Measurements from ENCODE around the gene BTRC.

The BTRC gene

DNA sequence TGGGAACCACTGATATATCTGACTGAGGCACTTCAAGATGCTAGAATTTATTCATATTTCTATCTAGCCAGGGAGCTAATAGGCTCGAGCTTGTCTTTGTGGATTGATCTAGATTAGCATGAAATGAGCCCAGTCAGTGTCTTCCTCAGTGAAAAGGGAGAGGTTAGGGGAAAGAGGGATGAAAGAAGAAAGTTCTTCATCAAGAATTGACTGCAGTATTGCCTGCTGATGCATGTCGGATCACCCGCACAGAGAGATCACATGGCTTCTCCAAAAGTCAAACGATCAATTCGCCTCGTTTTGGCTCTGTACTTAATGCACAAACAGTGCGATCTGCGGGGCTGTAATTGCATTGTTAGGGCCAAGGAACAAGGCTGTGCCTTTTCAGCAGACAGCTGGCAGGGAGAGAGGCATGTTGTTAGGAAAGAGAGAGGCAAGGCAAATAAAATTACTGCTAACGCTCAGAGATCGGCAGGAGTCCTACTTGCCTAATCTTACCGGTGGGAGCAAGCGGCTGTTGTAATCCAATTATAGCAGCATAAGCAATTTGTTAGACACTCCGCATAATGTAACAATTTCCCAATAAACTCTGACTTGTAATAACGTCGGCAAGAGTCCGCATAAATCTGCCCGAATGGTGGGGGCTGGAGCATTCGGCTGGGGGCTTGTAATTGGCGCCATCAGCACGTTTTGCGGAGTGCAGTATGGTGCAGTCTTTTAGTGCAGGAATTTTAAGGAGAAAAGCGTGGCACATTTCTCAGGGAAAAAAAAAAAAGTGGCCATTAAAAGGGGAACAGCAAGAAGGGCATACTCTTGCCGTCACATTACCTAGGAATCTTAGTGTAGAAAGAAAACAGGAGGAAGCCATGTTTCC, 132.0 kb downstream of the BTRC start:
- DNase-seq, result no peak

DNA sequence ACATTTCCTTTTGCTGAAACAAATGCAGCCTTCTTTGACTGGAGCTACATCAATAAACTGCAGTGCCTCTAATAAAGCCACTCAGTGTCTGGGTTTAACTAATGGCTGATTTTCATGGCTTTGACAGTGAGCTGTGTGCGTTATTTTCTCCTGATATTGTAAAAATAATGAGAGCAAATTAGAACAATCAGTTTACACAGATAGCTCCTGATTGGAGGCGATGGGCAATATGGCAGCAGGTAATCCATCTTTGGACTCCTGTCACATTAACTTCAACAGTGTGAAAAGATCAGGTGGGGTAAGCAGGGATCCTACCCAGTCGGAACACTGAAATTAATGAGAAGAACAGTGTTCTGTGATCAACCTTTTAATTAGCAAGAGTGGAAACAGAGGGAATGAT, 133.4 kb downstream of the BTRC start:
- no peak for DNase-seq

DNA sequence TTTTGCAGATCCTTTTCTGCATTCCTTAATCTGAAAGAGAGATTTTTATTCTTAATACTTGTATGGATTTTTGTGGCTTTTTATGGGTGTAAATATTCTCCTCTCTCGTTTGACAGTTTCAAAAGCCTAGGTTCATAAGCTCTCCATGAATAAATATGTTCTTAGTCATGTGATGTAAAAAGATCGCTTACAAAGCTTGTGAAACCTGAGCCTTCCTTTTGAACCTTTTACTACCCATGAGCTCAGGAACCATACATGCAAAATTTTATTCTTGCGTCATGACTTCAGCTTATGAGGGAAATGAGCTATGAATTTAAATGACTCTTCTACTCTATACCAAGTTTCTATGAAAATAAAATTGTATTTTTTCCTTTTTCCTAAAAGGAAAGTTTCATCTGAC, 135.4 kb downstream of the BTRC start:
- no peak for DNase-seq

DNA sequence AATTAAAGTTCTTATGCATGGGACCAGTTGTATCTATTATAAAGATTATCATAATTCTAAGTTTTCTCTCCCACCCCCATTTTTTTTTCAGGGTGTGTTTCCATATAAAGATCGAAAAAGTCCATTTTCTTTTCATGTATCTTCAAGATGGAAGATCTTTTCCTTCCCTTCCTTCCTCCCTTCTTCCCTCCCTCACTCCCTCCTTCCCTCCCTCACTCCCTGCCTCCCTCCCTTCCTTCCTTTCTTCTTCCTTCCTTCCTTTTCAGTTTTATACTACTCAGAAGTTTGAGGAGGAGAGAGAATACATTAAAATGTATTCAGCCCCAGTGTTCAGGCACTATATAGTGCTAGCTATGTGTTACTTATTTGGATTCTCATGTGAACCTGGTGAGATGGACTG, 136.1 kb downstream of the BTRC start:
- DNase-seq, result no peak

DNA sequence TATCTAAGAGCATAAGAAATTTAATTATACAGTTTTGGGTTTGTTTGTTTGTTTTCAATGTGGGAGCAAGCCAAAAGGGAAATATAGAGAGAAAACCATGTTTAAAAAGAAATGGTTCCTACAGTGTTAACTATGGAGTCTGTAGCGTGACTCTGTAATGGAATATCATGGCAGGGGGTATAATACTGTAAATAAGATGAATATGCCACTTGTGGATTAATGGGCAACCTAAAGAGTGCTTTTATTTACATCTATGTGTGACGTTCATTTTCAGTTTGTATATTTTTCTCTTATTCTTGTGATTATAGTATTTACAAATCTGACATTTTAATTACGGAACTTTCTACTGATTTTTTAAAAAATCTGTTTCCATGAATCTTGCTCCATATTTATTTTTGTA, 138.2 kb downstream of the BTRC start:
- no peak for DNase-seq

DNA sequence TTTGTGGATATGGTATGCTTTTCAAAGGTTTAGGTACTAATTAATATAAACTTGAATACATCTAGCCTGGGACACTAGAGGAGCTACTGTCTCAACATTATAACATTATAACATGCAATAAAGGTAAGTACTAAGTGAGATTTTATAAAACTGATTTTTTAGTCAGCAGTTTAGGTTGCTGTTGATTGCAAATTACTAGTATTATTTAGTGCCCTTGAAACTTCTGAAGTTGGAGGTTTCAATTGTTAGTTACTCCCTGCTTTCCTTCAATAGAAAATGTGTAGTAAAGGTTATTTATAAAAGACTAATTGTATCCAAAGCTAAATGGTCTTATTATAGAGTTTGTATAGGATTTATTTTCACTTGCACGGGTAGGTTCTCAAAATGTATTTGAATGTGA, 138.8 kb downstream of the BTRC start:
- no peak for DNase-seq

DNA sequence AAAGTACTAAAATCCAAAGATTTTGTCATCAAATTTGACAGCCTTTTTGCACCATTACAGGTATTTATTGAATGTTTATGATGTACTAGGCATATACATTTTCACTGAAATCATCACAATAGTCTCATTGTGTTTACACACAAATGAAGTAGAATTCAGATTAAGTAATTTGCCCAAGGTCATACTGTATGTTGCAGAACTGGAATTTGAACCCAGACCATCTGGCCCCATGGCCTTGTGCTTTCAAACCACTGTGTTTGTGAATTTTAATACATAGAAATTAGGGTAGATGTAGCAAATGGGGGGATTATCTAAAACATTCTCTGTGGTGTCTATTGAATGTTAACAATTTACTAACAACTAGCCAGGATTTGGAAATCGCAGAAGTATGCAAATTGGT, 139.3 kb downstream of the BTRC start:
- no peak for DNase-seq

DNA sequence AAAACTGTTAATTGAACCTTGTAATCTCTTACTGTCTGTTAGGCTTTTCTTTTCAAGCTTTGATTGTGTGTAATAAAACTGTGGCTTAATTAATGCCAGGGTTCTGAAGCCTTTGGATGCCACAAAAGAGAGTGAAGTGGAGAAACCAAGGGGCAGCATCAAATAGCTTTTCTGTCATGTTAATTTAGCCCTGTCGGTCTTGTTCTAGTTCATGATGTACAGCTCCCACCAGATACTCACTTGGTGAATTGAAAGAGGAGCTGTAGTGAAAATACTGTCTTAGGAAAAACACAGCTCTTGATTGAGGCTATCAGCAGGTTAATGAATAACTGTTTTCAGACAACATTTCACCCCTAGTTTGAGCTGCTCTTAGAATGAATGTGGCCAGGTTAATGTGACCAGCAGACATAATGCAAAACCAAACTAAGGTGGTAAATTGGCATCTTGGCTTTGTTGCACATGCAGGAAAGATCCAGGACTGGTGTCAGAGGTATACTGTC, 139.9 kb downstream of the BTRC start:
- no peak for DNase-seq

DNA sequence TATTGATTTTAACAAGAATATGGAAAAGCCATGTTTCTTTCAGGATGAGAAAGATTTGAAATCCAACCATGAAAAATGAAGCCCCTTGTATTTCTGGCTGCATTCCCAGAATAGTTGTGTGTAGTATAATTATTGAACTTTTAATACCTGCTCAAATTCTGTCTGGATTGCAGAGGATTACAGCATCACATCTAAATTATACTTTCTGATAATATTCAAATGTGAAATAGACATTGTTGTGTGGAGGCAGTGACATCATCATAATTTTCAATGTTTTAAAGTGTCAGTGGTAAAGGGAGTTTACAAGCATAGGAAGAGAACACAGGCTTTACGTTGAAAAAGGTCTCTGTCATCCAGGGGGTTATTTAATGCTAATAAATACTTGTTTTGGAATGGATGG, 140.7 kb downstream of the BTRC start:
- no peak for DNase-seq

DNA sequence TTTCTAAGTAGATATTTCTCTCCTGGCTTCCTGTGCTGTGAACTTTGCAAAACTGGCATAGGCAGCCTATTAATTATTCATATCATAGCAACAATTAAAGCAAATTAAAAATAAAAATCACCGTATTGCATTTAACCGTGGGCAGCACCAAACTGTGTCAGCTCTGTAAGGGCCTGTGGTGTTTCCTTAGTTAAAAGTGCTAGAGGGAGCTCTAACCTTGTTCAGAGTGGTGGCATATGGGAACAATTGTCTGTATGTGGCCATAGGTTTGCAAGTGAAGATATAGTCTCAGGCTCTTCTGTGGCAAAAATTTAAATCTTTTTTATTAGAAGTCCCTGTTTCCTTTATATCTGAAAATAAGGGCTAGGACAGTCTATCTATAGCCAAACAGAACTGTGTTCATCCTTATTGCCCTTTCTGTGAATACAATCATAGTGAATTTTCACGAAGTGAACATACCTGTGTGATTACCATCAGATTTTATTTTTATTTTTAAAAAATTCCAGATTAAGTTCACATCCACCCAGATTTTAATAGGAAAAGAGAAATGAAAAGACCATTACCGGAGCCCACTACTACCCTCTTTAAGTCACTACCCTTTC, 141.5 kb downstream of the BTRC start:
- no peak for DNase-seq

DNA sequence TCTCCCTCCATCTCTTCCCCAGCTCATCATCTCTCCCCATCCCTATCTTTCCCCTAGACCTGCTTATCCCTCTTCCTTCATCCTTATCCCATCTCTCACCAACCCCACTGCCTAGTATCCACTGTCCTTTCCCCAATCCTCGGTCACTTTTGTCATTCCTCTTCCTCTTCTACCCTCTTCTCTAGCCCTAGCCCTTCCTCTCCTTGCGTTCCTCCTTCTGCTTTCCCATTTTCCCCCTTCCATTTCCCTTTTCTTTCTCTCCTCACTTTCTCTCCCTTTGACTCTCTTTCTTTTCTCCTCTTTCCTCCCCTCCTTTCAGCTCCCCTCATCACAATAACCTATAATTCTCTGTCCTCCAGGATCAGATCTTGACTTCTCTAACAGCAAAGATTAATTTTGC, 150.5 kb downstream of the BTRC start:
- DNase-seq, result no peak

DNA sequence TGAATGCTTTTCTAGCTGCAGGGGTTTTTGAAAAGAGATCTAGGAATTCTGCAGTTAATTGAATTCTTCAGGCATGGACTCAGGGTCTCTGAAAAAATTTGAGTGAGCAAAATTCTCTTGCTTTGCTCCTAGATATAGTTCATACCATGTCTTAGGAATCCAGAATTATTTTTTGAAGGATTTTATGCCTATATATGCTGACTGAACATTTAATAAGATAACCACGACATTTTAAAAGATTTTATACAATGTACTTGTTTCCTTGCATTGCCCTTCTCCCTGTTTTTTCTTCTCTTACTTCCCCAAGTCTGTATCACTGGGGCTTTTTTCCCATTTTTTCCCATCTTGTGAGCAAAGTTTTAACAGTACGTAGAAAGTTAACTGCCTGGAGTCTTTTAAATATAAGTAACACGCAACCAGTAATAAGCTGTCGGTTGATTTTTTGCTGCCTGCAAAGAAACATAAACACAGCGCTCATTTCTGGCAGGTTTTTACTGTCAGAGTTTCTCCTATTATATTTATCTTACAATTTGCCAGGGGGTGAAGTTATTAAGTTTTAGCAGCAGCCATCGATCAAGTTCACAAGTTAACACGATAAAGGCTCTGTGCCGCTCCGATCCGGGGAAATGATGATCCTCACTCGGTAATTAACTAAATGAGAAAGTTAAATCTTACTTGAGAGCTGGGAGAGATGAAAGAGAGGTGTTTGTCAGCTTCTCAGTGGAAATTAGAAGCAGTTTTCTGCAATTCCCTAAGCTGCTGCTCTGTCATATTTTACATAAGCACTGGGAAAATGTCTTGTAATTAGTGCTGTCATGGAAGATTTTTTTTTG, 153.1 kb downstream of the BTRC start:
- DNase-seq, result no peak

DNA sequence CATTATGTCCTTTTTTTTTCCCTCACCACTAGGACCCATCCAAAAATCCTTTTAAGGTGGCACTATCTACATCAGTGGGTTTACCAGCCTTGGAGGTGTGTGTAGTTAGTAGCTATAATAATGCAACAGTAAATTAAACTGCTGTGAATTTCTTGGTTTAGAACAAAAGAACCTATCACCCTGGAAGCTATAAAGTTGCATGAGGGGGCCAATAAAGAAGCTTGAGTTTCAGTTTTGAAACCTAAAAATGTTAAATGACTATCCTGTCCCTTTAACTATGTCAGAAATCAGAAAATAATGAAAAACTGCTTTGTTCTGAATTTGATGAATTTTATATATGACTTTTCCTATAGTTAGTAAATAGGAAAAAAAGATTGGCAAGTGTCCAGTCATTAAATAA, 153.9 kb downstream of the BTRC start:
- DNase-seq, result no peak

DNA sequence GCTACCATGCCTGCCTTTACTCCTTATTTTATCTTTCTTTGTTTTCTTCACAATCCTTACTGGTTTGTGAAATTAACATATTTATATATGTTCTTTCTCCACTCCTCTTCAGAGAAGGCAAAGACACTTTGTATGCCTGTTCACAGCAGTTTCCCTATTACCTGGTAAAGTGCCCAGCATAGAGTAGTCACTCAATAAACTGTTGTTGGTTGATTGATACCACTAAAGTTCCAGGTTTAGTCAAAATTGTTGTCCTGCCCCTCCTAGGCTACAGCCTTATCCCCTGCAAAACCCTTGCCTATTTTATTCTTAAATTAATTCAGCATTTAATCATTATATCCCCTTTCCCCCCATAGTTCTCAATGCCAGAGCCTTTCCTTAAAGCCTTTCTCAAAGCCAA, 158.0 kb downstream of the BTRC start:
- DNase-seq, result no peak

DNA sequence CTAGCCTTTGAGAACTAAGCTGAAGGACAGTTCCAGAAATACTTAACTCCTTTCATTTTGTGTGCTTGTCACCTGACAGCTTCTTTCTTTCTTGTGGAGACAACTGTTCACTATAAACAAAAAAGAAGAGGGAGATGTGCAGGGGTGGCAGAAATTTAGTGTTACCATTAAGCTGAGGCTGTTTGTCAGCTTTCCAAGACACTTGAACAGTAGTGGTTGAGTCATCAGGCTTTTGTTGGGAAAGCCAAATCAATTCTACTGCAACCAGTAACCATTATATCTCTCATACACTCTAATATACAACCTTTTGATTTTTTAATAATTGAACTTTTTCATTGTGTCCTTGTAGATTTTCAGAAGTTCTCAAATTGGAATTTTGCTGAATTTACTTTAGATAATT, 158.8 kb downstream of the BTRC start:
- no peak for DNase-seq

DNA sequence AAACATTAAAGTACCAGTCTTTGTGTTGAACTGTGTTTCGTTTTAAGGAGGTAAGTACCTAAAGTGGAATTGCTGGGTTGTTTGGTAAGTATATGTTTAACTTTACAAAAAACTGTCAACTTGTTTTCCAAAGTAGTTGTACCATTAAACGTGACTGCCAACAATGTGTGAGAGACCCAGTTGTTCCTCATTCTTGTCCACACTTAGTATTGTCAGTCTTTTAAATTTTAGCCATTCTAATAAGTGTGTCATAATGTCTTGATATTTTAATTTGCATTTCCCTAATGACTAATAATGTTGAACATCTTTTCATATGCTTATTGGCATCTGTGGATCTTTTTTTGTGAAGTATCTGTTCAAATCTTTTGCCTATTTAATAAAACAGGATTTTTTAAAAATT, 159.8 kb downstream of the BTRC start:
- no peak for DNase-seq

DNA sequence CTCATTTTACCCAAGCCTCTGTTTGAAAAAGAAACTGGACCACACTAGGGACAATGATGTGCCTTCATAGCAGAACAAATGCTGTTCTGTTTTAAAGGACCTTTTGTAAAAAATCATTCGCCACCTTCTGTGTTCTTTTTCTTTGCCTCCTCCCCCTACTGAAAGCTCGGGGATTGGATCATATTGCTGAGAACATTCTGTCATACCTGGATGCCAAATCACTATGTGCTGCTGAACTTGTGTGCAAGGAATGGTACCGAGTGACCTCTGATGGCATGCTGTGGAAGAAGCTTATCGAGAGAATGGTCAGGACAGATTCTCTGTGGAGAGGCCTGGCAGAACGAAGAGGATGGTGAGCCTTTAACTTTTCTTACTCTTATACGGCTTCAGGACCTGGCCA, 171.9 kb downstream of the BTRC start:
- no peak for DNase-seq

DNA sequence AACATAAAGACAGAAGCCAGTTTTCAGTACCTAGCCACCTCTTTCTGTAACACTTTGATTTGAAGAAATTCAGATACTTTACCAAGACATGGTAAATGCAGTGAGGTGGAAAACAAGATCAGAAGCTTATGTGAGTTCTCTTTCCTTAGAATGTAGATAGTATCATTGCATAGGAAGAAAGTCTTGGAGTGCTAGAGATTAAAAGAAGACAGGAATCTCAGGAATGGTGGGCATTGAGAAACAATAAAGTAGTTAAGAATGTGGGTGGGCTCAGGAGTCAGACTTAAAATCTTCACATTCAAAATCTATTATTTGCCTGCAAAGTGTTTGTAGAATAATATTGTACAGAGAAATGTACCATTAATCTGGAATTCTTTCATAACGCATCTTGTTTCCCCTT, 175.2 kb downstream of the BTRC start:
- no peak for DNase-seq

DNA sequence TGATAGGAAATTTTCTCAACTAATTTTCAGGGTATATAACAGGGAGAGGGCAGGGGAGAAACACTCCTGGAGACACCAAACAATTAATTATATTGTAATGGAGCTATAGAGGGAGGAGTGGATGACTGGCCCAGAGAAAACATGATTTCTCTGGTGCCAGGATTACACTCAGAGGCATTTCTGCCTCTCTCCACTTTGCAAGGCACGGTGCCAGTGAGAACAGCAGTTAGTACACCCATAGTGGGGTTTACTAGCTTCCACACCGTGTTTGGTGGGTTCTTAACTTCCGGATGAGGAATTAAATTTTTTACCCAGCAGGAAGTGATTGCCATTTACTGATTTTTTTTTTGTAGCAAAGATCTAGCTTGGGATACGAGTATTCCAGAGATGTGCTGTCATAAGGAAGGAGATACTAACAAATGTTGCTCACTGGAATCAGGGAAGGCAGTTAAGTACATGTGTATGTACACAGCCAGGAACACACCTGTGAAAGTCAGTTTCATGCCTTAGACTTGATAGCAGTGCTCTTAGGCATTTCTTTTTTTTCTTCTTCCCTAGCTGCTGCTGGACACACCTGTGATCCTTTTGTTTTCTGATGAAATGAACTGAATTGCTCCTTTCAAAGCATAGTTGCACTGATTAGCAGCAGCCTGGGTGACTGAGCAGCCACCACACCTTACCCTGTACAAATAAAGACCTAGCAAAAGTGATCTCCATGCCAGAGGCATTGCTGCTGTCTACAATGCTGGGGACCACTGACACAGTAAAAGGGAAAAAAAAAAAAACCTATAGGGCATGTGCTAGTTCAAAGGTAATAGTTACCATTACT, 176.0 kb downstream of the BTRC start:
- no peak for DNase-seq

DNA sequence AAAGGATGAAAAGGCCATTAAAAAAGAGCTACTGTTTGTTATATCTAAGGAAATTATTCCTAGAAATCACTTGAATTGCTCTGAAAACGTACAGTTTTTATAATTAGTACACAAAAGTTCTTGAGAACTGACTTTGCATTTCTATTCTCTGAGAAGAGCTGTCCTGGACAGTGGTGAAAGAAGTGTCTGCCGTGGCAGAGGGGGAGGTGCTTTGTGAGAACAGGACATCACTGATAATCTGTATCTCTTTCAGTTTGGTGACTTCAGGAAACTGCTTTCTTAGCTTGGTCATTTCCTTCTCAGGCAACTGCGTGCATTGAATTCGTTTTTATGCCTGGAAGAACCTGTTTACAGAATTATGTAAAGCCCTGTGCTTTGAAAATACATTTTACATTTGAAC, 182.0 kb downstream of the BTRC start:
- DNase-seq, result no peak

DNA sequence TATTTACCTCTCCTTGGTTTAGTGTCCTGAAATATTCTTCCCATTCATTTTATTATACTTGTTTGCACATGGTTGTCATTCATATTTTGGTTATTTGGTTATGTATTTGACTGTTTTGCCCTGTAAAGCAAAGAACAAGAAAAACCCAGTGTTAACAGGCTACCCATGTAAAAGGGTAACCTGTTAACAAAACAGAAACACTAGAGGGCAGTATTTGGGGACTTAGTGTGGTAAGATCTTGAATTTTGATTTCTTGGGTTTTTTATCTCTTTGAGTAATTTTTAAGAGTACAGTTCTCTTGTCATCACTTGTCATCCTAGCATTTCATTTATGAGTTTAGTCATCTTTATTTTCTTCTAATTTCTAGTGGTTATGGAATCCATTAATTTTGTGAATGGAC, 182.8 kb downstream of the BTRC start:
- no peak for DNase-seq

DNA sequence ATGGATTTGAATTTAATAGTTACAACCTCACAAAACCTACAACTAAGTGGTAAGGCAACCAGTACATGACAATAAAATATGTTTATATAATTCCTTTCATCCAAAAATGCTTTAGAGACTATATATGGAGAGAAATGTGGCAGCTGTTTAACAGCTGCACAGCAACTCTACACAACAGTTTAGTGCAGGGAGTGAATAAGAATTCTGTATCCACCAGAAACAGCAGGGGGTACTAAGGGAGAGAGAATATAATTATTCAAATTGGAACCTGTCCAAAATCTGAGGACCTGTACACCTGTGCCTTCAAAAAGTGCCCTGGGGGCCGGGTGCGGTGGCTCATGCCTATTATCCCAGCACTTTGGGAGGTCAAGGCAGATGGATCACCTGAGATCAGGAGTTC, 184.5 kb downstream of the BTRC start:
- no peak for DNase-seq

DNA sequence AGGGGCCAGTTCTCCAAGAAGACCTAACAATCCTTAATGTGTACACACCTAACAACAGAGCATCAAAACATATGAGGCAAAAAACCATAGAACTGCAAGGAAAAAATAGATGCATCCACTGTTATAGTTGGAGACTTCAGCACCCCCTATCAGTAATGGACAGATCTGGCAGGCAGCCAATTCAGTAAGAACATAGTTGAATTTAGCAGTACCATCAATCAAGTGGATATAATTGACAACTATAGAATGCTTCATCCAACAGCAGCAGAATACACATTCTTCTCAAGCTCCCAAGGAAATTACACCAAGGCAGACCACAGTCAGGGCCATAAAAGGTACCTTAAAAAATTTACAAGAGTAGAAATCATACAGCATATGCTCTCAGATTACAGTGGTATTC, 191.9 kb downstream of the BTRC start:
- DNase-seq, result no peak
